ENCODE measurements around the gene PARP14. TPM values are rescaled to one million over a fixed set of nuclear protein-coding genes. Genes with fewer than 3 reads are reported as not detected.
"Not testable (repeated sequence)": the region's sequence is repeated elsewhere in the genome, so short reads cannot be mapped to it uniquely, and the experiment has no call there.

PARP14 gene
- polyA plus RNA-seq, 12 donors = 7.3 to 27.0 (median 10.7) TPM; not detected in 1

- DNase-seq = no peak
These were observed 33.6 kb downstream of the PARP14 start for GRCh38 chr3:122714273-122714672.

- no peak for DNase-seq
These were observed 36.0 kb downstream of the PARP14 start for GRCh38 chr3:122716667-122717066.

DNA sequence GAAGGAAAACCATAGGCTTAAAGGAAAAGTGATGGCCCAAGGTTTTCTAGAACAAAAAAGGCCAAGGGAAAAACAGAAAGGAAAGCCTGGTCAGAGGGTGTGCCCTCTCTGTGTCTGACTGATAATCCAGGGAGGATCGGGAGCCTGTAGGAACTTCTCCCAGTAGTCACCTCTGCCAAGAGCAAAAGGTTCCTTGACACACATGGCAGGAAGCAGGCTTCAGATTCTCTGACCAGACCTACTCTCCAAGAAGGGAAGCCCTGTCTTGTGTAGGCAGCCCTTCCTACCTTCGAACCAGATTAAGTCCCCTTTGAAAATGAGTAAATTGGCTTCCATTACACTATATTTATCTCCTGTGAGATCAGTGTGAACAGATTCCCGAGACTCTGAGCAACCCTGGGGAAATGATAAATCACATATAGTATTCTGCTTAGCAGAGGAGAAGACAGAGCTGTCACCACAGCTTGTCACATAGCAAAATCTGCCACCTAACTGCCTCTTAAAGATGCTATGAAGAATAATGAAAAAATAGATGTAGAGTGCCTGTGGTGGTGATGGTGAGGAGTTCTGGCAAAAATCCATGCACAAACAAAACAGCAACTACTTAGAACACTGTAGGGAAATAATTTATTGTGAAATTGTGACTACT, 38.8 kb downstream of the PARP14 start:
- no peak for DNase-seq

- DNase-seq = no peak
These were observed 44.5 kb downstream of the PARP14 start for GRCh38 chr3:122725106-122725505.

- peak; percentile 2 for DNase-seq
These were observed 46.7 kb downstream of the PARP14 start for GRCh38 chr3:122727294-122727693.

- DNase-seq = no peak
These were observed 47.1 kb downstream of the PARP14 start for GRCh38 chr3:122727766-122728165.

- DNase-seq = no peak
These were observed 47.5 kb downstream of the PARP14 start for GRCh38 chr3:122728186-122728585.

DNA sequence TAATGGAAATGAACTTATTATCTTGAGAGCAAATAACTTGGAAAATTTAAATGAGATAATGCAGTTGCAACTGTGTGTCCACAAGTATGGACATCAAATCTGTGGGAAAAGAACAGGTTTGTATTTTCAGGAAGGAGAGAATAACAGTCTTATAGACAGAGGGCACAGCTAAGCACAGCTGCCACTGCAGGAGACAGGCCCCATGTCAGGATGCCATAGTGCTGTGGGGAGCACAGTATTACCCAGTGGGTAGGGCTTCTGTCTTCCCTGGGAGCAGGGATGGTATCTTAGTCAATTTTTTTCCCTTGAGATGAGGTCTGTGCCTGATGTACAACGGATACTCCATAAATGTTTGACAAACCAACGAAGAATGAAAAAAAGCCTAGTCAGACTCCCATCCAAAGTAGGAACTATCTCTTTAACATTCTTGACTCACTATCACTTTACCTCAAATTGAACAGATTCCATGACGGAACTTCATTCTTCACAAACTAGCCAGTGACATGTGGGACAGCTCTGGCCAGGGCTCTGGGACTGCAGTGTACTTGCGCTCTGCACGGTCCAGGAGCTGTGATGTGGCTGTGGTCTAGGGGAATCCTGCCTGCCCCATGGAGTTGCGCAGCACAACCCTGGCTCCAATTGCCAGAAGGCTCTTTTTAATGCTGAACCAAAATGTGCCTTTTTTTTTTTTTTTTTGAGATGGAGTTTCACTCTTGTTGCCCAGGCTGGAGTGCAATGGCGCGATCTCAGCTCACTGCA, 48.3 kb downstream of the PARP14 start:
- DNase-seq = no peak

- DNase-seq = no peak
These were observed 49.6 kb downstream of the PARP14 start for GRCh38 chr3:122730240-122730639.

GRCh38 chr3:122732682-122733525, 52.3 kb downstream of the PARP14 start:
- not testable (repeated sequence) for DNase-seq

DNA sequence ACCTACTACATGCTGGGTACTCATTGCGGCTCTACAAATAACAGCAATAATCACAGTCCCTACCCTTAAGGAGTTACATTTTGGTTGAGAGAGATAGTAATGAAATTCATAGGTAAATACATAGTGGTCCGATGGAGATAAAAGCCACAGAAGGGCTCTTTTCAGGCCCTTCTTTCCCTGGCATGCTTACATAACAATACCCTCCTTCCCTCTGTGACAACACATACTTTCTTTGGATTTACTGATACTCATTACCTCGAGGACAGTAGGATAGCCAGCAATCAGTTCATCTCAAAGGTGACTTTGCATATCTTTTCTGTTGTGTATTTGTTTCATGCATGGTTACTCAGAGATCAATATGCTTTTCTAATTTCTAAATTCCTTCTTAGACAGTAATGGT, 58.5 kb downstream of the PARP14 start:
- no peak for DNase-seq

GRCh38 chr3:122742234-122742633, 61.6 kb downstream of the PARP14 start:
- DNase-seq = no peak

- DNase-seq = no peak
These were observed 63.0 kb downstream of the PARP14 start for GRCh38 chr3:122743581-122744120.

GRCh38 chr3:122745369-122746021, 64.9 kb downstream of the PARP14 start:
- DNase-seq = no peak

DNA sequence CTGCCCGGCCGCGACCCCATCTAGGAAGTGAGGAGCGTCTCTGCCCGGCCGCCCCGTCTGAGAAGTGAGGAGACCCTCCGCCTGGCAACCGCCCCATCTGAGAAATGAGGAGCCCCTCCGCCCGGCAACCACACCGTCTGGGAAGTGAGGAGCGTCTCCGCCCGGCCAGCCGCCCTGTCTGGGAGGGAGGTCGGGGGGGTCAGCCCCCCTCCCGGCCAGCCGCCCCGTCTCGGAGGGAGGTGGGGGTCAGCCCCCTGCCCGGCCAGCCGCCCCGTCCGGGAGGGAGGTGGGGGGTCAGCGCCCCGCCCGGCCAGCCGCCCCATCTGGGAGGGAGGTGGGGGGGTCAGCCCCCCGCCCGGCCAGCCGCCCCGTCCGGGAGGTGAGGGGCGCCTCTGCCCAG, 66.7 kb downstream of the PARP14 start:
- not testable (repeated sequence) for DNase-seq

GRCh38 chr3:122748347-122748746, 67.7 kb downstream of the PARP14 start:
- DNase-seq = no peak

- no peak for DNase-seq
These were observed 74.3 kb downstream of the PARP14 start for GRCh38 chr3:122754929-122755328.

GRCh38 chr3:122755491-122755890, 74.9 kb downstream of the PARP14 start:
- DNase-seq = no peak

GRCh38 chr3:122758877-122759560, 78.4 kb downstream of the PARP14 start:
- no peak for DNase-seq

DNA sequence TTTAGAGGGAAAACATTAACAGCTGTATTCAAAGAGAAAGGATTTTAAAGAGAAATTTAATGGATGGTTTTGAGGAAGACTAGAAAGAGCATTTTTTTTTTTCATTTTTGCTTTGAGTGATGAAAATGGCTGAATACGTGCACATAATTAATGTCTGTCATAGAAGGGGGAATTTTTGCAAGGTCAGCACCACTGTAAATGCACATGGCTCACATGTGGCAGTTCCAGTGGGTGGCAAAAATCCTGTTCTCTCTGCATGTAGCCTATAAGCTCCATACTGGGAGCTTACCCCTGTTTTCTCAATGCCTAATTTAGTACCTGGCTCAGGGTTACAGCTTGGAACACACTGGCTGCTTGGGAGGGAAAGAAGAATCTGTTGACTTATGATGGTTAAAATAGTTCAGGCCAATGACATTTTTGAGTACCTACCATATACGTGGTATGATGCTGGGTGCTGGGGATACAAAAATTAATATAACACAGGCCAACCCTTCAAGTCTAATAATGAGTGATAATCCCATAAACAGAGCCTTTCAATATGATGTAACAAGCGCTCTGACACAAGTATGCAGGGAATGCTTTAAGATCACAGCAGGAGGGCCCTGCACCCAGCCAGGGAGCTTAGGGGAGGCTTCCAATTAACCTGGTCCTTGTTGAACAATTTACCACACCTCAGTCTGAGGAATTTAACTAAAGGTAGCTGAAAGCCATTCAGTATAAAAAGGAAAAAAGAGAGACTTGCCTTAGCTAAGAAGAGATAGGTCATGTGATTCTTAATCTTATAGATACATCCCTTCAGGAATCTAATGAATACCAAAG, 80.0 kb downstream of the PARP14 start:
- DNase-seq = no peak

Data from muscle of arm (tissue), 12 donors.